ENCODE results near the gene ZNF695.

The ZNF695 gene

GRCh38 chr1:246959944-246960693, 47.7 kb downstream of the ZNF695 start:
- DNase-seq (ENCODE audit: low read depth, low spot score): no peak

DNA sequence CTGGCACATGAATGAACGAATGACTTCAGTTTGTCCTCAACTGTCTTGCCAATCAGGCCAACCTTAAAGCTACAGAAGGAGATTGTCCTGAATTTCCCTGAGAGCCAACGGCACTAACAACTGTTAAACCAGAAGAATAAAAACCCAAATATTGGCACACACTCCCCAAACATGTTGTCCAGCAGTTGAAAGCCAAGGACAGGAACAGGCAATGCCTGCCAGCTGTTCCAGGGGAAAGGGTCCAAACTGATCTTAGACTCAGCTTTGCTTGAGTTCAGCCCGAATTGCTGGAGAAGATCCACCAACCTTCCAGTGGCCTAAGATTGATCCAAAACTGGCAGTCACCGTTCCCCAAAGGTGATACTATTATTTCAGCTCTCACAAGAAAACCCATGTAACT, 53.7 kb downstream of the ZNF695 start:
- DNase-seq (ENCODE audit: low read depth, low spot score): no peak

DNA sequence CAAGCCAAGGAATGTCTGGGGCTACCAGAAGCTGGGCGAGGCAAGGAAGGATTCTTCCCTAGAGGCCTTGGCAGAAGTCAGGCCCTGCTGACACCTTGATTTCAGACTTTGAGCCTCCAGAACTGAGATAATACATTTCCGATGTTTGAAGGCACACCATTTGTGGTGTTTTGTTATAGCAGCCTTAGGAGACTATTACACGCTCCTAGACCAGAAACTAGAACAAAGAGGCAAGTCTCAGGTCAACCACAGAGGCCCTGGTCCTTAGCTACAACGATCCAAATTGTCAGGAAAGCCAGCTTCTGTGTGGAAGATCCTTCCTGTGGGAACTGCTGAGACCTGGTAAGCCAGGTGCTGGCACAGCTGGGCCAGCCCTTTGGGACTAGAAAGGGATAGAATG, 56.4 kb downstream of the ZNF695 start:
- DNase-seq (ENCODE audit: low read depth, low spot score): no peak

DNA sequence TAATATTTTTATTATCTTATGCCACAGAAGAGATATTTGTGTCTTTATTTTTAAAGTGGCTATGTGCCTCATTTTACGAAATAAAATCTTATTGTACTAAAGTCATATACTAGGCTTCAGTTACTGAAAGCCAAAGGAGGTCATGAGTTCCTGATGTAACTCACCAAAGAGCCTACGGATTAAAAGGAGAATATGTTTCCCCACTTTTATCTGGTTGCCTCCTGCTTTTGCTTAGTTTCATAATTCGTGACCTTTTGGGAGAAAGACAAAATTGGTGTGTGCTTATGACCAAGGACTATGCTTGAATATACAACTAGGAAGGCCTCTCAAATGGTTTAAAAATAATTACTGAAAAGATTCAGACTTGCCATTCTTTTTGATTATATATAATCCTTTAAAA, 57.9 kb downstream of the ZNF695 start:
- DNase-seq (ENCODE audit: low read depth, low spot score): no peak

GRCh38 chr1:246947255-246947654, 60.6 kb downstream of the ZNF695 start:
- DNase-seq (ENCODE audit: low read depth, low spot score): peak; percentile 53

DNA sequence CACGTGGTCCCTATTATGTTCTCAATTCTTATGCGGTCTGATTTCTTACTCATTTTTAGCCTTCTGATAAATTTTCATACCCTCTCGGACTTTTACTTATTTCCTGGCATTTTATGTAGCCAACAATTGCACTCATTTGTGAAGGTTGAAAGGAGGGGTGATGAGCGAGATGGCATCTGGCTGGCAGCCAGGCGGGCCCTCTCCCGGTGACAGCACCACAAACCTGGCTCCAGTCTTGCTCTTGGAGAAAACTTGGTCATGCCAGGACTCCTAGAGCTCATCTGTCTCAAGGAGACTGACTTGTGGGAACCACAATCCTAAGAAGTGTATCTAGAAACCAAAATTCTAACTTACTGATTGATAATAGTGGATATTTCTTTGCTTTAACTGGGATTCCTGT, 61.5 kb downstream of the ZNF695 start:
- no peak for DNase-seq (ENCODE audit: low read depth, low spot score)
